Inflammatory macrophage treated with lipopolysaccharide for 1 hour (primary cell): ENCODE data around the gene BCAS1.
A peak's percentile ranks its signal among the peaks of the same experiment; 100 is the strongest.
"Not testable (repeated sequence)": the region's sequence is repeated elsewhere in the genome, so short reads cannot be mapped to it uniquely, and the experiment has no call there.

ENCODE experiments used
- DNase-seq, 2 donors: peaks; one replicate each; pipeline ENCODE4 v3.0.0-alpha.2; 2020 to 2022

Gene BCAS1

DNA sequence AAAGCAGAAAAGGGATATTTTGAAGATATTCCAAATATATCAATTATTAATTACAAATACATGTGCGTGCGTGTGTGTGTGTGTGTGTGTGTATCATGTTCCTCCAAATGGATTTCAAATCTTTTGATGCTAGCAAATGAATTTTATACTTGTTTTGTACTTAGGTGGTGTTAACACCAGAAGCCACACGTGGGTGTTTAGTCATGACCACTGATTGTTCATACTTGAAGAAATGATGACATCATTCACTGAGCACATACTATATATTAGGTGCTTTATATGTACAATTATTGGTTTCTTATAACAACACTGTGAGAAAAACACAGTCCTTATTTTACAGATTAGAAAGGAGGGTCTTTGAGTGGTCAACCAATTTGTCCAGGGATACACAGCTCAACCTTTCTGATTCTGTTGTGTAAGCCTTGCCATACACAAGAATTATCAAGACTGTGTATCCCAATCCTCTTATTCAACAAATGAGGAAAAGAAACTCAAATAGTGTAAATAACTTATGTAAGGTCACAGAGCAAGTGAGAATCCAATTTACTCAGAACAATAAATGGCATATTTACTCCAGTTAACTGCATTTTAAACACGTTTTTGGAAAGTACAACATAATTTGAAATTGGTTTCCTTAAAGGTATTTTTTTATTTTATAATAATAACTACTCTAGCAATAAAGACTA, 88.5 kb downstream of the BCAS1 start:
- peak in 1 of 2 donors; percentile 19 for DNase-seq

DNA sequence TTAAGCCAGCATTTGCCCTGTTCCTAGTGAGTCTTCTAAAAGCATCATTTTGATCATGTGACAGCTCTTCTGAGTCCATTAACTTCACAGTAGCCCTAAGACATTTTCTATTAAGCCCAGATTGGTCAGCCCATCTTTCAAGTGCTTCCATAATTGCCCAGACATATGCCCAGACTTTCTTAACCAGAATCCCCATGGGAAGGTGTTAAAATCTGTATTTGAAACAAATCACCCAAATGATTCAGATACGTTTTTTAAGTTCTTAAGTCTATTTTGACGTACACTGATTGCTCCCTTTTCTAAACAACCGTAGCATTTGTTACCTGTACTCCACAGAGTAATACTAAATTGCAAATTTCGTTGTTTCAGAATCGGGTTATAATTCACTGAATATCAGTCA, 89.3 kb downstream of the BCAS1 start:
- no peak for DNase-seq

DNA sequence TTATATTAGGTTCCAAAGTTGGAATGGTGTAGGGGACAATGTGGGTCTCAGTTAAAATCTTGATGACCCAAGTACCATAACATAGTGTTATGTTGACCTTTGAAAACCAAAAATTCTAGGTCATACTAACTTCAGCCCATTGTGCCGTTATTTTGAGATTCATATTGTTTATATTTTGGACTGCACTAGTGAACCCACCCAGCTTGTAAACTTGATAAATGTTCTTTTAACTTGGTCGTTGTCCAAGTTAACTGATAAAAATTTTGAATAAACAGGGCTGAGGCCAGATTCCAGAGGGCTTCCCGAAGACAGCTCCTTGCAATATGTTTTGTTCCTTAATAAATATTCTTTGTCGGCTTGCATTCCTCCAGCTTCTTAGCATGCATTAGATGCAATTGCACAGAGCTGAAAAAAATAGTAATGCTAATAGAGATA, 90.3 kb downstream of the BCAS1 start:
- DNase-seq: no peak

DNA sequence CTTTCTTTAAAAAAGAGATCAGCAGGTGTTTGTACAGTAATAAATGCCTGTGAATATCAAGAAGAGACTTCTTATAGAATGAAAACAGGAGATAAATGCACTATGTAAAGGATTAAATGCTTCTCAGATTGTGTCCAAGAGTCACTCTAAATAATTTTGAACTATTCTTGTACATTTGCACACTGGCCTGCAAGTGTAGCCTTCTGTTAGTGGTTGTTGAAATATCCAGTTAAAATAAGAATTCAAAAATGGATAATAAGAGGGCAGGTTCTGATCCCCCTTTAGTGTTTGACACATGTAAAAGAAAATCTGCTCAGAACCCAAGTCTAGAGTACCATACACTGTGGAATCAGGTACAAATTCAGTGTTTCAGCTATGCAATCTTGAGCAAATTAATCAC, 91.9 kb downstream of the BCAS1 start:
- DNase-seq: no peak

DNA sequence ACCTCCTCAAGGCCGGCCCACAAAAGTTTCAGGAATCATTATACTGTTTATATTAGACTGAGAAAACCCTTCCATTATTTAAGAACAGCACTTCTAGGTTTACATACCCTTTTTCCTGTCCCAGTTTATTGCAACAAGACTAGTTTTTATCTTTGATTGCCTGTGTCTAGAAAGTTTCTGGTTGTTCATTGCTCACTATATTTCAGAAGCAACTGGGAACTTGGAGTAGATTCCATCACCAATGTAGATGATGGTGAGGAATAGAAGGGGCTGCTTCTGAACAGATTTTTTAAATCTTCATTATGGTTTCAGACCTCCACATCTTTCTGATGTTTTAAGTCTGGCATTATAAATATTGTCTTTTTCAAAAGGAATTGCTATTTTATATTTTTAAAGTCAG, 93.0 kb downstream of the BCAS1 start:
- no peak for DNase-seq

DNA sequence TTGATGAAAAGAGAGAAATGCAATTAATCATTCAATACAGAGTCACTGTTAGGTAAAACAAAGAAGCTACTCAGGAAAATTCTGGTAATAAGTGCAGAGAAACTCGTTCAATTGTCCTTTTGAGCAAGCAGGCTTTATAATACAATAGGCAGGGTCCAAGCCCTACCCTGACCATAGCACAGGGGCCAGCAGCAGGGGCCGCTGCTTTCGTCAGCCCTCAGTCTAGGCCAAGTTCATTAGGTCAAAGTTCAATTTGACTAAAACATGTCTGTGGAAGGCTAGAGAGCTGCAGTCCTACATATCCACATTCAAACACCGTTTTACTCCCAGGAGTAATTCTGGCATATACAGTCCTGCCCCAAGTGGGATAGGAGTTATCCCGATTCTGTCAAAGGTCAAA, 94.6 kb downstream of the BCAS1 start:
- no peak for DNase-seq

DNA sequence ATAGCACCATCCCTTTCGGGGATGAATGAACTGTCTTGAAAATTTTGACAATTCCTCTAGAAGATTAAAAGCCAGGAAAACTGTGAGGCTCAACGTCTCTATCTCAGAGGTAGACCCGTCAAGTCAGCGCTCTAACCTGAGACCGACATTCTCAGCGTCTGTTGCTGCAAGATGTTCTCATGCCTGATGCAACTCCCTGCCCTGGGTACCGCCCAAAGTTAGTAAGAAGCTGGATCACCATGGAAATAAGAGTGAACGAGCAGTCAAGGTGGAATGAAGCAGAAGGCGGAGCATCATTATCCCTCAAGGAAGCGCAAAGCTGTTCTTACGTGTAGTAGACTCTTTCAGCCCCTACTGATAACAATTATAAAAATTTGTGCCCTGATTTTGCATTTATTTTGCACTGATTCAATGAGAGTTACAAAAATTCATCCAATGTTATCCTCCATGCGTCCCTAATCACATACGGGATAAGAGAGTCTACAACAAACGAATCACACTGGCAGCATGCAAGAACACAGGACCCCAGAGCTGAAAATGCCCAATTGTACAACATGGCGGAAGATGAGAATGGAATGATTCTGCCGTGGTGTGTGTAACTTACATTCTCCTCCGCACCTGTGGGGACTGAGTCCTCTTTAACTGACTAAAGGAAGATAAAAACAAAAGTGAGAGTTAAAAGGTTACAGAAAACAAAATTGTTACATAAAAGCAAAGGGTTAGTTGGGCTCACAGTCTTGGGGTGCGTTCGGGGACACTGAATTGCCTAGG, 95.4 kb downstream of the BCAS1 start:
- no peak for DNase-seq

DNA sequence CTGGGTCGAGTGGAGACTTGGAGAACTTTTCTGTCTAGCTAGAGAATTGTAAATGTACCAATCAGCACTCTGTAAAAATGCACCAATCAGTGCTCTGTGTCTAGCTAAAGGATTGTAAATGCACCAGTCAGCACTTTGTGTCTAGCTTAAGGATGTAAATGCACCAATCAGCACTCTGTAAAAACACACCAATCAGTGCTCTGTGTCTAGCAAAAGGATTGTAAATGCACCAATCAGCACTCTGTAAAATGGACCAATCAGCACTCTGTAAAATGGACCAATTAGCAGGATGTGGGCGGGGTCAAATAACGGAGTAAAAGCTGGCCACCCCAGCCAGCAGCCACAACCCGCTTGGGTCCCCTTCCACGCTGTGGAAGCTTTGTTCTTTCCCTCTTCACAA, 96.5 kb downstream of the BCAS1 start:
- not testable (repeated sequence) for DNase-seq

DNA sequence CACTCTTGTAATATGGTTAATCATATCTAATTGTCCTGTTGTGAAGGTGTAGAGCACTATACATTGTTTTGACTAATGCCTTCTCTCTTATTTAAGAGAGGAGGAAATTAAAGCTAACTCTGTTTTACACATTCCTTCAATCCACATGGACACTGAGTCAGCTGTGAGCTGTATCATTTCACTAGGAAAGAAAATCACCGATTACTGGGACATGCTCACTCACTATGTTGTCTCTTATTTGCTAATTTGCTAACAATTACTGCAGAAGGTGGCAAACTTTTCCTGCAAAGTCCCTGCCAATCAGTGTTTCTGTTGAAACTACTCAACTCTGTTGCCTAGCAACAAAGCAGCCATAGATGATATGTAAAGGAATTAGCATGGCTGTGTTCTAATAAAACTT, 98.2 kb downstream of the BCAS1 start:
- no peak for DNase-seq

DNA sequence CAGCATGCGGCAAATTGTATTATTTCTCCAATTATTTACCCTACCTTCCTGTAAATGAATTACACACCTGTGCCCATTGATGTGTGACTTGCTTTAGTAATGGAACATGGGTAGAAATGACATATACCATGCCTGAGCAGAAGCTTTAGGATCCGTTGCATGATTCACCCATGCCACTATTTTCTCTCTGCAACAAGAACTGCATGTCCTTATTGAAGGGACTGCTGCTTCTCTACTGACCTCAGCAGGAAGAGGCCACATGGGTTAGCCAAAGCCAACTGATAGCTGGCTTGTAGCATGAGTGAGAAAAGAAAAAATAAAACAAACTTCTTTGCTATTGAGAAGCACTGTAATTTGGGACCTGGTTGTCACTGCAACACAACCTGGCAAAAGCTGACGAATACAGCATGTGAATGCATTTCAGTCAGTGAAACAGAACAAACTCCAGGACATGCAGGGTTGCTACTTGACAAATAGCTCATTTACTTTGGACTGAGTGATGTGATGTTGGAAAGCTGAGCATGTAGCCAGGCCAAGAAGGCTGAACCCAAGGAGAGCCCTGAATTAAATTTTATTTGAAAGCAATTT, 99.2 kb downstream of the BCAS1 start:
- no peak for DNase-seq

DNA sequence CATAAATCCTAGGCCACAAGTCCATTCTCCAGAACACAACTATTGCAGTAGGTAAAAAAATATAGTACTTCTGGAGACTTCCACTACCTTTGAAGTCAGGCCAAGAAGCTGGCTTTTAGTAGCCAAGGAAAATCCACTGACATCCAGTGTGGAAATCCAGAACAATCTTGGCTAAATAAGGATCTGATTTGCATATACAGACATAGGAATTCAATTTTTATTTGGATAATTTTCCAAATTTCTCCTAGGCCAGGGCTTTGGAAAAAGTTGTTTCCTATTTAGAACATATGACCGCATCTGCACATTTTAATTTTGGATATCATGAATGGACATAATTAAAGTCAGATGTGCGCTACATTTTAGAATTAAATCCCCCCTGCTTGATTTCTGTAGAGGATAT, 100.2 kb downstream of the BCAS1 start:
- no peak for DNase-seq

DNA sequence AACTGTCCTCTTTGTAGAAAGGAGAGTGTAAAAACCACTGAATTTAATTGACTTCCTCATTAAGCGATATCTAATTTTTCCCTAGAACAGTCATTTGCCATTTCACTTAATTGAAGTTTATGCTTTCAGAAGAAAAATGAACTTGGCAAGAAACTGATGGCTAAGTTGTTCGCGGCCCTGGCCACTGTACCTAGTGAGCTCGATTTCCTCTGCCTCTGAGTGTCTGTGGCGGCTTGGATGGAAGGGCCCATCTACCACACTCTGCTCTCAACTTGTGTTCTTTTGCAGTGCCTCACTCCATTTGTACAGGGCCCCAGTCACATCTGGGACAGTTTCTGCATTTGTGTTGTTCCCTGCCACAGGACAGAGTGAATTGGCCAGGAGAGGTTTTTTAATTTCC, 102.9 kb downstream of the BCAS1 start:
- DNase-seq: no peak

DNA sequence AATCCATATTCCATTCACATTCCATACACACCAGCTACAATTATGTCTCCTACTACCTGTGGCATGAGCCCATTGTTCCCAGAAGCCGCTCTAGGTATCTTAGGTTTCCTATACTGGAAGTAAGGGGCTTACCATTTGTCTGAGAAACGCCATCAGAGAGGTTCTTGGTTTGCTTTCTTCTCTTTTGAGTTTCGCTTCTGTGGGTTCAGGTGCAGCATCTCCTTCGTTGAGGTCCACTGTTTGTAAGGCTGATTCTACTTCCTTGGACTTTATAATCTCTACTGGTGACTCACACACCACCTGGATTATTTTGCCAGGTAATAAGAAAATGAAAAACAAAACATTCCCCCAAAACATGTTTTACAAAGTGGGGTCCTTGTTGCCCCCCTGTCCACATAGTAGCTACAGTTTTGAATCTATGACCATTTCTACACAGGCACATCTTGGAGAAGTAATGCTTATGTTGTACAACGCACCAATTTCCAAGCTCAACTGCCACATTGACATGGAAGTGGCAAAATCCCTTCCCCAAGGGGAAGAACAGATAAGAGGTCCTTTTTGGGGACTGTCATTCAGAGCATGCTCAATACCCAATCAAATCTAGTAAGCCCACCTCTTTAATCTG, 103.5 kb downstream of the BCAS1 start:
- DNase-seq: no peak

DNA sequence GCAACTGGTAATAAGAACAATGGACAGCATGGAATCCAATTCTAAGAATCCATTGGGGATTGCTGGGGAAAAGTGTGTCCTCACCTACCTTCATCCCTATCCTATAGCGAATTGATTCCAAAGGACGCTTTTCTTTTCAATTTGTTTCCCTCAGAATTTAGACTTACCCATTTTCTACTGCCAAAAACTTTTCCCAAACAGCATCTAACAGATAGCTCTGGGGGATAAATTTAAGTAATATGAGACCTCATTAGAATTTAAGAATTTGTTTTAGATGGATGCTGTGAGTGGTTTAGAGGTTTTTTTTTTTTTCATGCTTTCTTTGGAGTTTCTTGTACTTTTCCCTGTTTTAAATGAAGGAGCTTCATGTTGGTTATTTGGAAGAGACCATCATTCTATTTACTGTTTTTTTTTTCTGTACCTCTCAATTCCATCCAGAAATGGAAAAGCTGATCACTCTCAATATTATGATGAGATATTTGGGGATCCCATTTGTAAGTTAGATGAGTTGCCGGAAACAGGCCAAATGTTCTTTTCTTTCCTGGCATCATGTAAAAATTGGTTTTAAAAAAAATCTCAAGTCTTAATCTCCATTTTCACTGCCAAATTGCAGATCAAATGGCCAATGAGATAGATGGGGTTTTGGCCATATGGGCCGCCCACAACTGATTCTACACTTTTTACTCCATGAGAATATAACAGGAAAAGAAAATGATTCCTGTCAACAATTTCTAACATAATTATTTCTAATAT, 105.7 kb downstream of the BCAS1 start:
- no peak for DNase-seq

DNA sequence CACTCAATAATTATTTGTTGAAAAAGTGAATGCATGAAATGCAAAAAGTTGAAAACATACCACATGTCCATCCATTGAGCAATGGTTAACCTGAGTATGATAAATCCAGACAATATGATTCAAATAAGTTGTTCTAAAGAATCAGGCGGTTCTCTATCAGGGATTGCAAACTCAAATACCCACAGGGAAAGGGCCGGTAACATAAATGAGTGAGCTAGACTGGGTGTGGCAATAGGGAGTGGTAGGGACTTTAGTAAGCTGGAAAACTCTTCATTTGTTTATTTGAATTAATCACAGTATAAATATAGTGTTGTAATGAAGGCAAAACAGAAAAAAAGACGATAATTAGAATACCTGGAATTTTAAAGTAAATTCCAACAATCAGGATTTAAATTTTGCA, 106.3 kb downstream of the BCAS1 start:
- DNase-seq: no peak

DNA sequence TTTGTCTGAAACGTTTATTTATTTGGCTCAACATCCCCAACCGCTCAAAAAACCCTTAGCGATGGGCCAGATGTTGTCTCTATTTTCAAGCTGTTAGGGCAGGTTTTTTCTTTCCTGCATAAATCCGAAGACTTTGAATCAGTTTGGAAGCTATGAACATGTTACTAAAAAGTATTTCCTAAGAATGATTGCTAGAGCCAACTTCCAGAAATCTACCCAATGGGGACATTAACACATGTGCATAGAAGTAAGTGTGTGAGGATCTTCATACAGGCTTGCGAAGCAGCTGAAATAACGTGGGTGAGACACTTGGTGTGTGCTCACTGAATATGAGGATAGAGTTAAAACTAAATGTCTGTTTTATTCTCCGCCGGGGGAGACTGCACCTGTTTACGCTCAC, 106.8 kb downstream of the BCAS1 start:
- no peak for DNase-seq

DNA sequence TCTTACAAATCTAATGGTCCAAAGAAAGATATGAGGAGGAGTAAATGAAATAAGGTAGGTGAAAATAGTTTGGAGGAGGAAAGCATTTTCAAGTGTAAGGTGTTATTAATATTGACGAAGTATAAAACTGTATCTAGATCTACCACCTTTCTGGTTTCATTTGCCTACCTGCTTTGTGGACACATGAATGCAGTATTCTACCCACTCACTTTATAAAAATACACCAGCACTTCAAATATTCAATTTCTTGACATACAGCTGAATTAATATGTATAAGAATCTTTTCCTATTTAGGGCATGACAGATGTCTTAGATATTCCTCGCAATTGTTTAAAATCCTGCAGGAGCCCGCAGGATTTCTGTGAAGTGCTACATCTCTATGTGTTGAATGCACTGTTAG, 108.0 kb downstream of the BCAS1 start:
- no peak for DNase-seq

DNA sequence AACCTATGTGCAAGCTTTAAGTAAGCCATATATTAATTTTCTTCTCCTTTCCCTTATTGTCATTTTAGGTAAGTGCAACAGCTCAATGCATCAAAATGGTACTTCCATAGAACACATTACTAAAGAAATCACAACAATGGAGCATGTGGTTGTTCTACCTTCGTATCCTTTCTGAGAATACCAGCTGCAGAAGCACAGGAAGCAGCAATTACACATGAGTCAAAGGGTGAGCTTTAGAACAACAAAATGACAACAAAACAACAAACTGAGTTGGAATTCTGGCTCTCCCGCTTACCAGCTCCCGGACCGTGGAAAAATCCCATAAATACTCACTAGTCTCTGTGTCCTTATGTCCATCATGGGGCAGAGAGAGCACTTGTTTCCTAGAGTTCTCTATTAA, 108.9 kb downstream of the BCAS1 start:
- no peak for DNase-seq

DNA sequence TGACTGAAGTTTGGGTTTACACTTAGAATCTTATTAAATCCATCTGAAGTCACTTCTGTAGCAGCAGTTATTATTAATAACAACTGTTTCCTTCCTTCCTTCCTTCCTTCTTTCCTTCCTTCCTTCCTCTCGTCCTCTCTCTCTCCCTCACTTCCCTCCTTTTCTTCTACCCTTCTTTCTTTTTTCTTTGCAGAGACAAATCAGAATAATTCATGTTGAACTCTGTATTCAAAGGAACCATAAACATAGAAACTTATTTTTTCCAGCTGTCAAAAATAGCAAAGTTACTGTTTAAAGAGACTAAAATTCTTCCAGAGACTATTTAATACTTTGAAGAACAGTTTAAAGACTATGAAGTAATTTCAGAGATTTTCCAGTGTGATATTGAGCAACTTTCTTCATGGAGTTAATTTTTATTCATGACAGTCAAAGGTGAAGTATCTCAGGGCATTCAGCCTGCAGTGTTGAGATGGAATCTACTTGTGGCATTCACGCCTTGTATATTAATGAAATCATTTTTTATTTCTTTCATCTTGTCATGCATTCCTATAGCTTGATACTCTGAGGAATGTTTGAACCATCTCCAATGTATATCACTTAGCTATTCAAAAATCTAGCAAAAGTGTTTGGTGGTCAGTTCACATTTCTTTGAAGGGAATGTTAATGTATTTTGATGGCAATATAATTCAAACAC, 109.7 kb downstream of the BCAS1 start:
- peak in 1 of 2 donors; percentile 23 for DNase-seq

DNA sequence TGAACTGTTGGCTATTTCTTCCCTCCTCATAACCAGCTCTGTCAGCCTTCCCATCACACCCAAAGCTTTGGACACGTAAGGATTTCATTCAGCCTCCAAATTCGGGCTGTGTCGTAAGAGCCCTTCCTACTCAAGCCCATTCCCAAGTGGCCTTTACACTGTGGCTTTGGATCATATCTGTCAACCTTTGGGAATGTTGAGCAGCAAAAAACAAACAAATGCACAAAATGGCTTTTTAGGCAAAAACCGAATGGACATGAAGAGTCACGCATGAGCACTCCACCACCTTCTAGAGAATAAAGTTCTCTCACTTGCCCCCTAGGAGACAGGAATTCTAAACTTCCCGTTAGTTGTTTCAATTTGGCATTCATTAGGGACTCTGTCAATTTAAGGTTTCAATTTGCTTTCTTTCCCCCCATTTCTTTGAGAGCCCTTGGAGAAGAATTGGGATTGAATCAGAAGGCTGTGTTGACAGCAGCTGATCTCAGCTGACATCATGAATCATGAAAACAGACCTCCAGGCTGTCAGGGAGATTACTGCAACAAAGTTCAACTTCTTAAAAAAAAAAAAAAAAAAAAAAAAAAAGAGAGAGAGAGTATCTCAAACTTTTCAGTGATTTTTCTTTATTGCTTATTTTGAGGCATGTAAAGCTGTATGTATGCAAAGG, 110.3 kb downstream of the BCAS1 start:
- peak in 1 of 2 donors; percentile 68 for DNase-seq

DNA sequence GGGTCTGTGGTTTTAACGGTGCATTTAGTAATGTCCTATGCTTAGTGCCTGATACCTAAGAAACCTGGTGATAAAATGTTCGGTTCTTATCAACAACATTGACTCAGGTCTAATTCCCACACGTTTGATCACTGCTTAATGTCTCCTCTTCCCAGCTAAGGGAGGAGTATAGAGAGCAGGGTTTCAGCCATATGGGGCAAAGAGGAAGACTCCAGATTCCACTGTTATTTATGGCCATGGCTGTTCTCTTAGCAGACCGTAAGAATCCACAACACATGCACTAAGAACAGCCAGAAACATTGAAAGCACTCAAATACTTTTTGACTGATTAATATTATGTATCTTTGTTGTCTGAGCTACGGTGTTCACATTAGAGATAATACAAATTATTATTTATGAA, 112.1 kb downstream of the BCAS1 start:
- DNase-seq: no peak
